AG04450 (cell line): ENCODE measurements around the gene POSTN. TPM values are rescaled to one million over a fixed set of nuclear protein-coding genes. Genes with fewer than 3 reads are reported as not detected.

Source experiments
- CTCF ChIA-PET: fragments of 300-600, 350-600 bp; formaldehyde crosslinking; extraction: SDS; loops from one replicate; lab custom pipeline; 2022; ENCODE audit warnings: antibody characterized with exemption, inconsistent platforms; lab: Charles Lee
- POLR2A ChIA-PET: fragments of 350-600 bp; formaldehyde crosslinking; extraction: SDS; loops from one replicate; lab custom pipeline; 2021; ENCODE audit warnings: antibody characterized with exemption, inconsistent platforms; lab: Yijun Ruan, JAX
- DNase-seq: peaks from one replicate; pipeline ENCODE4 v3.0.0-alpha.2; 2011; ENCODE audit warnings: low read depth, low spot score
- H3K27ac ChIP-seq: one replicate; pipeline ENCODE4 v1.5.1; 2012; ENCODE audit warnings: low read depth, low read length, control low read depth
- H3K27me3 ChIP-seq: one replicate; pipeline ENCODE4 v1.6.0; 2012; ENCODE audit warnings: low read length; ENCODE audit not compliant: control insufficient read depth, insufficient read depth
- H3K4me3 ChIP-seq: 2 replicates; pipeline ENCODE4 v1.5.1; 2011; ENCODE audit warnings: mild to moderate bottlenecking, low read depth, low read length, control low read depth
- H3K9me3 ChIP-seq: 2 replicates; pipeline ENCODE4 v1.5.1; 2012; ENCODE audit warnings: low read length; ENCODE audit not compliant: control insufficient read depth, insufficient read depth
- CTCF ChIP-seq: IDR thresholded peaks from 2 replicates; pipeline ENCODE4 v1.5.1; 2011; ENCODE audit warnings: low read depth, low read length, control low read depth, inconsistent platforms
- polyA plus RNA-seq: library from polyadenylated mRNA; depleted of rRNA; stranded (reverse); fragments of >200 nt; gene quantifications from 2 replicates; pipeline ENCODE4 v1.2.3, GENCODE V29; 2011

Gene POSTN
- polyA plus RNA-seq, 1 experiment = 359 TPM

DNA sequence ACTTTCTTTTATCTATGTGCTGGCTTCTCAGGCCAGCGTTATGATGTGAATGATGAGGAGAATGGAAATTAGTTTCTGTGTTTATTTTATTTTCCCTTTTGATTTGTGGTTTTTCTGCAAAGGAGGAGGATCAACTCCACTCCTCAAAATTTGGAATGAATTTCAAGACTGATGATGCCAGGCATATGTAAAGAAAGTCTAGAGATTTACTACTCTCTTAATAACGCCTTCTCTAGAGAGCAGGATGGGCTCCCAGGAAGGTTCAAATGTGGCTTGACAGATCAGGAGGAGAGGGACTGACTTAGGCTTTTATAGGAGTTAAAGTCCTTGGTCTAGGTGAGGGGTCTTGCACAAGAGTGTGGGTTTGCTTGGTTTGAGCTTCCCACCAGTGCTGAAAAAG is 15.1 kb upstream of the POSTN start:
- no peak for DNase-seq
- Histone ChIP-seq H3K27me3 (no peaks in the 10 kb centered on the region), H3K9me3 (no peaks in the 10 kb centered on the region), H3K27ac (no peak overlapping the region), H3K4me3 (no peak overlapping the region)
- POLR2A ChIA-PET = interaction anchor here (0.6 kb wide), 1 partner anchor 184 kb away, joined by 3 read pairs; no protein-coding TSS in a partner anchor
- no peak for TF ChIP-seq CTCF
- CTCF ChIA-PET = interaction anchor here (1.6 kb wide), 1 partner anchor 11 kb away, joined by 5 read pairs; no protein-coding TSS in a partner anchor

DNA sequence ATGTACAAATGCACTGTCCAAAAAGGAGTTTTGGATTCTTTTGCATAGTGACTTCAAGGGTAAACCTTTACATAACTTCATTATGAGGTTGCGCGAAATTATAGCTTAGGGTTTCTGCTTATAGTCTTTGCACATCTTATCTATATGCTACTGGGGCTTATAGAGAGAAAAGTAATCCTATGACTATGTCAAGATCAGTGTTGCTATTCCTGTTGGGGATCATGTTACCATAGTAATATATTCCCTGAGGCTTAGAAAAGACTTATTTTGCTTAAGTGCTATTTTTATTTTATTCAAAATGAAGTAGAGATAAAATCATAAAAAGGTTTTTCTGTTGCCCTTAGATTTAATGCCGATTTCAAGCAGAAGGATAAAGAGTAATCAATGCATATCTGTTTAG is 14.7 kb upstream of the POSTN start:
- TF ChIP-seq CTCF = no peak
- POLR2A ChIA-PET = interaction anchor here (0.6 kb wide), 1 partner anchor 183 kb away, joined by 3 read pairs; no protein-coding TSS in a partner anchor
- DNase-seq = no peak

DNA sequence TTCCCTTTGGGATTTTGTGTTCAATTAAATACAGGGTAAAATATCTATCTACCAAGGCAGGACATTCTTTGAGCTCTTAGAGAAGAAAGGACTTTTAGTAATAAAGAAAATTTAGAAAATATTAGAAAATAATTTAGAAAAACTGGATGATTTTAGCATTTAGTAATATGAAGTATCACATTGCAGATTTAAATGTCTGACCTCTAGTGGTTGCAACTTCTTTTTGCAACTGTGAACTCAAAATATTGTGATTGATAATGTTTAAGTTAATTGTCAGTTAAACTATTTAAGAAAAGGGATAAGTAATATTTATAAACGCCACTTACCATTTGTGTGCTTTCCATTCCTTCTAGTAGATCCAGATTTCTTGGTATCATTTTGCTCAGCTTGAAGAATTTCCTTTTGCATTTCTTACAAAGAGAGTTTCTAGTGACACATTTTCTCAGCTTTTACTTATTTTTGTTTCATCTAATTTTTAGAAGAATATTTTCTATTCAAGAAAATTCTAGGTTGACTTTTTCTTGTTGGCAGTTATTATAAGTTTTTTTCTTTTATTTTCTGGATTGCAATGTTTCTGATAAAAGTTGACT is 10.3 kb upstream of the POSTN start:
- Histone ChIP-seq H3K4me3 (no peak overlapping the region), H3K9me3 (no peaks in the 10 kb centered on the region), H3K27me3 (no peaks in the 10 kb centered on the region), H3K27ac (no peak overlapping the region)
- no peak for DNase-seq
- TF ChIP-seq CTCF = peak; percentile 58
- ChIA-PET POLR2A (no interaction called here), CTCF (interaction anchor here (0.6 to 1.4 kb wide), 16 partner anchors 9 to 1197 kb away, joined by 3 to 10 read pairs (median 3); partner anchors contain the start of genes CSNK1A1L and POSTN)

More for the DNA sequence above, 14.7 kb upstream of the POSTN start:
- Histone ChIP-seq H3K4me3 (no peak overlapping the region), H3K27me3 (no peaks in the 10 kb centered on the region), H3K9me3 (no peaks in the 10 kb centered on the region), H3K27ac (no peak overlapping the region)
- CTCF ChIA-PET = interaction anchor here (1.6 kb wide), 1 partner anchor 10 kb away, joined by 5 read pairs; no protein-coding TSS in a partner anchor

GRCh38 chr13:37602733-37603381 is 4.3 kb upstream of the POSTN start:
- ChIA-PET POLR2A (no interaction called here), CTCF (interaction anchor here (0.5 to 5.4 kb wide), 34 partner anchors 8 to 555 kb away, joined by 3 to 69 read pairs (median 5); partner anchors contain the start of gene SUPT20H)
- no peaks in the 10 kb centered on the region for H3K9me3 ChIP-seq
- TF ChIP-seq CTCF = peak; percentile 62
- DNase-seq = no peak
- no peak overlapping the region for H3K27ac ChIP-seq
- no peaks in the 10 kb centered on the region for H3K27me3 ChIP-seq
- H3K4me3 ChIP-seq = no peak overlapping the region
